Inferior parietal cortex (tissue), 1 donor: ENCODE results near the gene CORO1C.
A peak's percentile ranks its signal among the peaks of the same experiment; 100 is the strongest.
"Not testable (repeated sequence)": the region's sequence is repeated elsewhere in the genome, so short reads cannot be mapped to it uniquely, and the experiment has no call there.

ENCODE experiments used
- DNase-seq: peaks from one replicate; pipeline ENCODE4 v3.0.0-alpha.2; 2016; ENCODE audit errors: extremely low spot score

CORO1C gene

GRCh38 chr12:108753976-108754375, 22.7 kb upstream of the CORO1C start:
- no peak for DNase-seq

- no peak for DNase-seq
Observed at GRCh38 chr12:108752387-108752786, 21.1 kb upstream of the CORO1C start.

GRCh38 chr12:108751821-108752220, 20.5 kb upstream of the CORO1C start:
- DNase-seq, result no peak

- DNase-seq, result not testable (repeated sequence)
Observed at GRCh38 chr12:108751003-108751402, 19.7 kb upstream of the CORO1C start.

DNA sequence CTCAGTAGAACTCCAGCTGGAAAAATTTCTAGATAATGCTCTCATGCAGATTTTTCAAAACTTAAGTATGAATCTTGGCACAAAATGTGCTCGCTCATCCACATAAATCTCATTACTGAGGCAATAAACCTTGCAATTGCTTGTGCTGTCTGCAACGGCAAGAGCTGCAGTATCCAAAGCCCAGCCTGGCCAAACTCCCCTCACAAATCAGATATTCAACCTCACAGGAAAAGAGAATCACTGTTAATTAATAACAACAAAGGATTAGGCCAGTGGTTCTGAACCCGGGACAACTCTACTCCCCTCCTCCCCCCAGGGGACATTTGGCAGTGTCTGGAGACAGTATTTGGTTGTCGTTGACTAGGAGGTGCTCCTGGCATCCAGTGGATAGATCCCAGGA, 19.2 kb upstream of the CORO1C start:
- DNase-seq, result no peak

- no peak for DNase-seq
Observed at GRCh38 chr12:108747563-108747962, 16.2 kb upstream of the CORO1C start.

DNA sequence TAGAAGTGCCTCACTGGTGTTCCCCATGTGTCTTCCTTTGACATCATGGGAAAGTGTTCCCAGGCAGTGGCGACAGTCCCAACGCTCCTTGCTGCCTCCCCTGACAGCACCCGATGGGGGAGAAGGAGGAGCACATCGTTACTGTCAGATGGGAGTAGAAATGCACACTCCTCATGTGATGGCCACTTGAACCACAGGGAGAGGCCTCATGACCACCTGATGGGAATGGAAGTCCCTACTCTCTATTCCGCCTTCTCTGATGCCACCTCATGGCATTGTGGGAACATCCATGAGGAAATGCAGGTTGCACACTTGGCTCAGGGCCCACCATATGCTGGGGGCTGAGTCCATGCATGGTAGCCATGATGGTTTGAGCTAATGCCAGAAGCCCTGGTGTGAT, 14.3 kb upstream of the CORO1C start:
- DNase-seq, result no peak

DNA sequence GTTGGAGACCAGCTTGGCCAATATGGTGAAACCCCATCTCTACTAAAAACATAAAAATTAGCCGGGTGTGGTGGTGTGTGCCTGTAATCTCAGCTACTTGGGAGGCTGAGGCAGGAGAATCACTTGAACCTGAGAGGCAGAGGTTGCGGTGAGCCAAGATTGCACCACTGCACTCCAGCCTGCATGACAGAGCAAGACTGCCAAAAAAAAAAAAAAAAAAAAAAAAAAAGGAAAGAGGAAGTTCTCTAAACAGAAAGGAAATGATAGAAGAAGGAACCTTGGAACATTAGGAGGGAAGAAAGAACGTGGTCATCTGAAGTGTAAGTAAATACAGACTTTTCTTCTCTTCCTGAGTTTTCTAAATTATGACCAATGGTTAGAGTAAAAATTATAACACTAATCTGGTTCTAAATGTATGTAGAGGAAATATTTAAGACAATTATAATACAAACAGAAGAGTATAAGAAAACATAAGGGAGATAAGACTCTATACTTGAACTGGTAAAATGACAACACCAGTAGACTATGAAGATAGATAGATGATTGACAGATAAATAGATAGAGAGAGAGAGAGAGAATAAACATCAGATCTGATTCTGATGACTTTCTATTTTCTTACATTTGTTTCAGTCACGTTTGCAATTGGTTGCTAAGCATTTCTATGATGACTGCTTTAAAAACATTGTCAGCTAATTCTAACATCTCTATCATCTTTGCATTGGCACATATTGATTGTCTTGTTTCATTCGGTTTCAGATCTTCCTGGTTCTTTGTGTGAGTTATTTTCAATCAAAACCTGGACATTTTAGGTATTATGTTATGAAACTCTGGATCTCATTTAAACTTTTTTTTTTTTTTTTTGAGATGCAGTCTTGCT, 12.9 kb upstream of the CORO1C start:
- DNase-seq, result no peak

- no peak for DNase-seq
Observed at GRCh38 chr12:108738170-108738569, 6.9 kb upstream of the CORO1C start.

GRCh38 chr12:108735855-108736254, 4.5 kb upstream of the CORO1C start:
- DNase-seq, result no peak

- DNase-seq, result no peak
Observed at GRCh38 chr12:108734200-108734906, 3.0 kb upstream of the CORO1C start.

GRCh38 chr12:108733230-108733531, 1.9 kb upstream of the CORO1C start:
- not testable (repeated sequence) for DNase-seq

DNA sequence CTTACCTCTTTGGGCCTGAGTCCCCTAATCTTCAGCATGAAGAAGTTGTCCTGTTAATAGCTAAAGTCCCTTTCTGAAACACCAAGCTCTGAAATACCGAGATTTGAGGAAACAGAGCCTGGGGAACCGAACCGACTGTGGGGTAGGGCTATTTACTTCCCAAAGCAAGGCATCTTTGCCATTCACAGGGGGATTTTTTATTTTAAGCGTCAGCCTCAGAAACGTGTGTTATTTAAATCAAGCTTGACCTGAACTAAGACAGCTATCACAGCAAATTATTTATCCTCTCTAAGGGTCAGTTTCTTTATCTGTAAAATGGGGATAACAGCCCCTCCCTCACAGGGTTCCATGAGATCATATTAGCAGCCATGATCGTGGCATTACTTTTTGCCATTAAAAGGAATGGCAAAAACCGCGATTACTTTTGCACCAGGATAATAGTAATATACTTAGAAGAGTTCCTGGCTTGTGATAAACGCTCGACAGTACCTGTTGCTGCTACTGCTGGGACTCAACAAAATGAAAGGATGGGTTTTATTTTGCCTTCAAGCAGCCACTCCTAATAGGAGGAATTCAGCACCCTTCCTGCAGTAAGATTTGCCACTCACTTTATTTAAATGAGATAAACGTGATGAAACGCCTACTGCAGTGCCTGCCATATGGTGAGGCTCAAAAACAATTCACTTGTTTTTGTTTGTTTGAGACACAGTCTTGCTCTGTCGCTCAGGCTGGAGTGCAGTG, 1.3 kb upstream of the CORO1C start:
- no peak for DNase-seq

DNA sequence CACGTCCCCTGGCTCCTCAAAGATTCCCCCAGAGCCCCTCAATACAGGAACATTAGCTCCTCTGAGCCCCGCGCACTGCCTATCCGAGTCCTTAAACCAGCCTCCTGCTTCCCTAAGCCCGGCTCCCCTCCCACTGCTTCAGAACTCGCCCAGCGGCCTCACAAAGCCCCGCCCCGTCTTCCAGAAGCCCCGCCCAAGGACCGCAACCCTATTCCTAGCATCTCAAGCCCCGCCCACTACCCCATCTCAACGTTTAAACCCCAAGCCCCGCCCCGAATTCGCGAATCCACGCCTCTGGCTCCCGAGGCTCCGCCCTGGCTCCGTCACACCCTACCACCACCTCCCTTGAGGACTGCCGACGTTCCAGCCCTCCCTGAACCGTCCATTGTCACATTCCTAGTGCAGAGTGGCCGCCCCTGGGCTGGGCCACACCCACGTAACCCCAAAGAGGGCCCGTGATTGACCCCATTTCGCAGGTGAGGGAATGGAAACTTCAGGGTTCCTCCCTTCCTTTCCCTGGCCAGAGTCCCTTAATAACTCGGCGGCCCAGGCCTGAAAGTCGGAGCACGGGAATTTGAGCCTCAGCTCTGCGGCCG, 646 bp upstream of the CORO1C start:
- peak; percentile 82 for DNase-seq

- DNase-seq, result peak; percentile 58
Observed at GRCh38 chr12:108730365-108731104, 783 bp downstream of the CORO1C start.

DNA sequence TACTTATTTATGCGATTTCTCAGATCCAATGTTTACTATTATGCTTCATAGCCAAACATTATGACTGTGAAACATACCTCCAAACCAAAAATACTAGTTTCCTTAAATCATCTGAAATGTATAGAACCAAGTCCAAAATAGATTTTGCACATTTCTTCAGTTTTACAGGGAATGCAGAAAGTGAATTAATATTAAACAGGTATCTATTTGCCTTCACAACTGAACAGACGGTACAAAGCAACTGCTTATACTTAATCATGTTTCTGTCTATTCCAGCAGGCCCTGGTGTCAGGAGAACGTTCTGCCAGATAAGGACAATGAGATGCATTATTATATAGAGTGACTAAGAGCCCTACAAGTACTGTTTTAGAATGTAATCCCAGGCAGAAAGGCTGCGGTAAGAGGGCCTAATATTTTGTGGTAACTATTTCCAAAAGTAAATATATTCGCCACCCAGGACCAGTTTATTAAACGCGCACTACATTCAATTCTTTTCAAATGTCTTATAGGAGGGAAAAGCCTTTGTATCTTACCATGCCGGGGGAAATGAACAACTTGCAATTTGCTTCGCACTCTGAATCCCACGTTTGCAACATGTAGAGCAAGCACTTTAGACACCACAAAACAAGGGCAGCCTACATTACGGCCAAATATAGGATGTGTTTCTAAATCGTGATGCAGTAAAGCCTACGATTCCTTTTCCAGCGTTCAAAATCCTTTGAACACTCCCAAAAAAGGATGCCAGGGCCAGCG, 1.5 kb downstream of the CORO1C start:
- DNase-seq, result peak; percentile 53

- DNase-seq, result no peak
Observed at GRCh38 chr12:108728820-108729611, 2.3 kb downstream of the CORO1C start.

GRCh38 chr12:108727868-108728735, 3.2 kb downstream of the CORO1C start:
- DNase-seq, result no peak

DNA sequence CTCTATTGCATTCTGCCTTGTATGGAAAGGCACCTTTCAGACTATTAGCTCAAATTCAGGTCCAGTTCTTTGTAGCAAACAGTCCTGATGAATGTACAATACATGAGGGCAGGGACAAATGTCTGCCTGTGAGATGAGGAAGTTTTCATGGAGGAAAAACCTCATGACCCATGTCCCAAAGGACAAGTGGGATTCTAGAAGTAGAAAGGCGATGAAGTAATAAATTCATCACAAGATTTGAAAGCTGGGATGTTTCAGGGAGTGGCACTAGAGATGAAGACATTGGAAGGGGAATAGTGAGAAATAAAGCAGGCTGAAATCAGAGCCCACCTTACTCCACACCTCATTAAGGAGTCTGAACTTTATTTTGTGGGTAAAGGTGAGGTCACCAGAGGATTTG, 4.2 kb downstream of the CORO1C start:
- DNase-seq, result no peak
